DOHH2 (cell line): Measurements from ENCODE around the gene RBP2.

ENCODE experiments used
- EZH2phosphoT487 ChIP-seq: fragments of 200-600 bp; sonication (generic); IDR thresholded peaks from 2 replicates; pipeline ENCODE4 v1.6.1; 2017; ENCODE audit warnings: borderline replicate concordance, mild to moderate bottlenecking, antibody characterized with exemption, low read length, moderate library complexity, mixed read lengths
- TF ChIP-seq, protein P1 (sequence below): fragments of 200-600 bp; sonication (generic); IDR thresholded peaks from one replicate; pipeline ENCODE4 v1.5.1; 2014; ENCODE audit warnings: antibody characterized with exemption, mild to moderate bottlenecking, low read depth, low read length; ENCODE audit not compliant: poor library complexity, severe bottlenecking

GRCh38 chr3:139463466-139463865 is 12.8 kb downstream of the RBP2 start:
- TF ChIP-seq, protein P1, sequence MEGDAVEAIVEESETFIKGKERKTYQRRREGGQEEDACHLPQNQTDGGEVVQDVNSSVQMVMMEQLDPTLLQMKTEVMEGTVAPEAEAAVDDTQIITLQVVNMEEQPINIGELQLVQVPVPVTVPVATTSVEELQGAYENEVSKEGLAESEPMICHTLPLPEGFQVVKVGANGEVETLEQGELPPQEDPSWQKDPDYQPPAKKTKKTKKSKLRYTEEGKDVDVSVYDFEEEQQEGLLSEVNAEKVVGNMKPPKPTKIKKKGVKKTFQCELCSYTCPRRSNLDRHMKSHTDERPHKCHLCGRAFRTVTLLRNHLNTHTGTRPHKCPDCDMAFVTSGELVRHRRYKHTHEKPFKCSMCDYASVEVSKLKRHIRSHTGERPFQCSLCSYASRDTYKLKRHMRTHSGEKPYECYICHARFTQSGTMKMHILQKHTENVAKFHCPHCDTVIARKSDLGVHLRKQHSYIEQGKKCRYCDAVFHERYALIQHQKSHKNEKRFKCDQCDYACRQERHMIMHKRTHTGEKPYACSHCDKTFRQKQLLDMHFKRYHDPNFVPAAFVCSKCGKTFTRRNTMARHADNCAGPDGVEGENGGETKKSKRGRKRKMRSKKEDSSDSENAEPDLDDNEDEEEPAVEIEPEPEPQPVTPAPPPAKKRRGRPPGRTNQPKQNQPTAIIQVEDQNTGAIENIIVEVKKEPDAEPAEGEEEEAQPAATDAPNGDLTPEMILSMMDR = no peak
- TF ChIP-seq EZH2phosphoT487 = no peak
